Astrocyte (in vitro differentiated cells and primary cell): ENCODE measurements around the gene RYR2.

Source experiments
- EZH2 ChIP-seq: IDR thresholded peaks from 2 replicates; pipeline ENCODE4 v1.6.1; 2012; ENCODE audit warnings: mild to moderate bottlenecking, low read length, inconsistent platforms; ENCODE audit not compliant: insufficient read depth
- TF ChIP-seq, protein P1 (sequence below): IDR thresholded peaks from 2 replicates; pipeline ENCODE4 v1.5.1; 2011; ENCODE audit warnings: low read depth, mild to moderate bottlenecking, inconsistent platforms, low read length, moderate library complexity; ENCODE audit not compliant: insufficient read depth

DNA sequence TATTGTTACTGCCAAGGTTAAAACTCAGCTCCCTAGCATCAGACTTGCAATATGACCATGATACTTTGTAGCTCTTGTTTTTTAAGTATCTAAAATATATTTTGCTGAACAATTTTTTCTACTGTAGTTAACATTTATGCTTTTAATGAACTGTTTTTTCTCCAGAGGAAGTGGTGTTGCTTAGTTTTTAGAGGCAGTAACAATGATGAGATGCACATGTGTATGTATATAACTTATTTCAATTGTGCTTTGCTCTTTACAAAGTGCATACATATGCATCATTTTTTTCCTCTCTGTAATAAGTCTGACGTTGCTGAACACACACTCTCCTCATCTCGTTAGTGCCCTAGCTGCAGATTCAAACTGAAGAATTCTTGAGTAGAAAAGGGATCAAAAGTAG, 430.0 kb downstream of the RYR2 start:
- TF ChIP-seq, protein P1, sequence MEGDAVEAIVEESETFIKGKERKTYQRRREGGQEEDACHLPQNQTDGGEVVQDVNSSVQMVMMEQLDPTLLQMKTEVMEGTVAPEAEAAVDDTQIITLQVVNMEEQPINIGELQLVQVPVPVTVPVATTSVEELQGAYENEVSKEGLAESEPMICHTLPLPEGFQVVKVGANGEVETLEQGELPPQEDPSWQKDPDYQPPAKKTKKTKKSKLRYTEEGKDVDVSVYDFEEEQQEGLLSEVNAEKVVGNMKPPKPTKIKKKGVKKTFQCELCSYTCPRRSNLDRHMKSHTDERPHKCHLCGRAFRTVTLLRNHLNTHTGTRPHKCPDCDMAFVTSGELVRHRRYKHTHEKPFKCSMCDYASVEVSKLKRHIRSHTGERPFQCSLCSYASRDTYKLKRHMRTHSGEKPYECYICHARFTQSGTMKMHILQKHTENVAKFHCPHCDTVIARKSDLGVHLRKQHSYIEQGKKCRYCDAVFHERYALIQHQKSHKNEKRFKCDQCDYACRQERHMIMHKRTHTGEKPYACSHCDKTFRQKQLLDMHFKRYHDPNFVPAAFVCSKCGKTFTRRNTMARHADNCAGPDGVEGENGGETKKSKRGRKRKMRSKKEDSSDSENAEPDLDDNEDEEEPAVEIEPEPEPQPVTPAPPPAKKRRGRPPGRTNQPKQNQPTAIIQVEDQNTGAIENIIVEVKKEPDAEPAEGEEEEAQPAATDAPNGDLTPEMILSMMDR = no peak
- TF ChIP-seq EZH2 = no peak
